Neuronal stem cell (in vitro differentiated cells): Measurements from ENCODE around the gene HNRNPD.

Source experiments
- DNase-seq: peaks from one replicate; pipeline ENCODE4 v3.0.0-alpha.2; 2013; ENCODE audit warnings: low spot score
- H2AFZ ChIP-seq: one replicate; pipeline ENCODE4 v1.6.1; 2013; ENCODE audit warnings: mild to moderate bottlenecking, low read length, inconsistent platforms
- H2AK5ac ChIP-seq: 2 replicates; pipeline ENCODE4 v1.6.1; 2013; ENCODE audit warnings: low read depth, mild to moderate bottlenecking, inconsistent platforms, low read length, moderate library complexity, mixed read lengths
- H2BK120ac ChIP-seq: 2 replicates; pipeline ENCODE4 v1.6.1; 2013; ENCODE audit warnings: low read depth, mild to moderate bottlenecking, inconsistent platforms, low read length, moderate library complexity, mixed read lengths
- H2BK12ac ChIP-seq: one replicate; pipeline ENCODE4 v1.6.1; 2013; ENCODE audit warnings: low read length, inconsistent platforms
- H2BK15ac ChIP-seq: 2 replicates; pipeline ENCODE4 v1.6.1; 2013; ENCODE audit warnings: mild to moderate bottlenecking, low read length, inconsistent platforms, mixed read lengths
- H2BK5ac ChIP-seq: one replicate; pipeline ENCODE4 v1.6.1; 2013; ENCODE audit warnings: inconsistent platforms, mild to moderate bottlenecking, low read length, moderate library complexity
- H3K14ac ChIP-seq: one replicate; pipeline ENCODE4 v1.6.1; 2013; ENCODE audit warnings: low read length, inconsistent platforms
- H3K18ac ChIP-seq: 2 replicates; pipeline ENCODE4 v1.6.1; 2013; ENCODE audit warnings: low read length, inconsistent platforms
- H3K23ac ChIP-seq: 2 replicates; pipeline ENCODE4 v1.6.1; 2013; ENCODE audit warnings: low read depth, mild to moderate bottlenecking, mixed read lengths, low read length, inconsistent platforms; ENCODE audit not compliant: poor library complexity
- H3K27ac ChIP-seq: replicated peaks from 3 replicates; pipeline ENCODE4 v1.5.1; 2013; ENCODE audit warnings: low read length, inconsistent platforms
- H3K27me3 ChIP-seq, 3 experiments: 2 replicates each; pipeline ENCODE4 v1.6.1; 2013; ENCODE audit warnings: low read length in 3 of 3, mild to moderate bottlenecking in 2 of 3, inconsistent platforms in 1 of 3, low read depth in 1 of 3, mixed read lengths in 1 of 3, moderate library complexity in 1 of 3; ENCODE audit not compliant: control insufficient read depth in 3 of 3, insufficient read depth in 3 of 3
- H3K36me3 ChIP-seq, 2 donors: replicated peaks in 1 of 2; 2 replicates each; pipeline ENCODE4 v1.6.1; 2013; ENCODE audit warnings: low read length in 2 of 2; ENCODE audit not compliant: control insufficient read depth in 2 of 2, insufficient read depth in 2 of 2
- H3K4ac ChIP-seq: 2 replicates; pipeline ENCODE4 v1.6.1; 2013; ENCODE audit warnings: inconsistent platforms, mild to moderate bottlenecking, low read length, moderate library complexity
- H3K4me1 ChIP-seq, 2 donors: 1 replicate in 1 of 2; 2 replicates in 1 of 2; pipeline ENCODE4 v1.6.1; 2013; ENCODE audit warnings: low read length in 2 of 2, low read depth in 1 of 2; ENCODE audit not compliant: control insufficient read depth in 2 of 2, insufficient read depth in 1 of 2
- H3K4me2 ChIP-seq: one replicate; pipeline ENCODE4 v1.6.1; 2013; ENCODE audit warnings: mild to moderate bottlenecking, low read length, inconsistent platforms; ENCODE audit not compliant: insufficient read depth, poor library complexity, severe bottlenecking
- H3K4me3 ChIP-seq, 2 donors: 2 replicates each; pipeline ENCODE4 v1.5.1; 2013; ENCODE audit warnings: low read length in 2 of 2, mild to moderate bottlenecking in 2 of 2, inconsistent platforms in 1 of 2, moderate library complexity in 1 of 2
- H3K79me1 ChIP-seq: one replicate; pipeline ENCODE4 v1.6.1; 2013; ENCODE audit warnings: low read depth, mild to moderate bottlenecking, inconsistent platforms, low read length, moderate library complexity
- H3K9ac ChIP-seq: one replicate; pipeline ENCODE4 v1.6.1; 2013; ENCODE audit warnings: mild to moderate bottlenecking, low read depth, low read length, inconsistent platforms; ENCODE audit not compliant: poor library complexity
- H3K9me3 ChIP-seq, 2 donors: replicated peaks in 1 of 2; 2 replicates each; pipeline versions ENCODE3 to v1.6.1; 2013; ENCODE audit warnings: low read length in 2 of 2, mild to moderate bottlenecking in 2 of 2, inconsistent platforms in 1 of 2, low read depth in 1 of 2, mixed read lengths in 1 of 2, moderate library complexity in 1 of 2; ENCODE audit not compliant: control insufficient read depth in 2 of 2, insufficient read depth in 1 of 2
- H4K8ac ChIP-seq: one replicate; pipeline ENCODE4 v1.6.1; 2013; ENCODE audit warnings: low read depth, mild to moderate bottlenecking, inconsistent platforms, low read length, moderate library complexity
- H4K91ac ChIP-seq: one replicate; pipeline ENCODE4 v1.6.1; 2013; ENCODE audit warnings: low read length, low read depth, mild to moderate bottlenecking, inconsistent platforms; ENCODE audit not compliant: poor library complexity
- WGBS, 2 donors: extraction: QIAGEN DNeasy Blood & Tissue Kit; methylation state at CpG; one replicate each; pipeline ENCODE4 v1.1.7; 2013; ENCODE audit warnings: missing lambda C conversion rate in 2 of 2, mixed read lengths in 1 of 2; ENCODE audit not compliant: insufficient read length in 2 of 2, insufficient replicate concordance in 1 of 2; ENCODE audit errors: extremely low coverage in 2 of 2; 5-methylcytosine and 5-hydroxymethylcytosine counted together

Gene HNRNPD

DNA sequence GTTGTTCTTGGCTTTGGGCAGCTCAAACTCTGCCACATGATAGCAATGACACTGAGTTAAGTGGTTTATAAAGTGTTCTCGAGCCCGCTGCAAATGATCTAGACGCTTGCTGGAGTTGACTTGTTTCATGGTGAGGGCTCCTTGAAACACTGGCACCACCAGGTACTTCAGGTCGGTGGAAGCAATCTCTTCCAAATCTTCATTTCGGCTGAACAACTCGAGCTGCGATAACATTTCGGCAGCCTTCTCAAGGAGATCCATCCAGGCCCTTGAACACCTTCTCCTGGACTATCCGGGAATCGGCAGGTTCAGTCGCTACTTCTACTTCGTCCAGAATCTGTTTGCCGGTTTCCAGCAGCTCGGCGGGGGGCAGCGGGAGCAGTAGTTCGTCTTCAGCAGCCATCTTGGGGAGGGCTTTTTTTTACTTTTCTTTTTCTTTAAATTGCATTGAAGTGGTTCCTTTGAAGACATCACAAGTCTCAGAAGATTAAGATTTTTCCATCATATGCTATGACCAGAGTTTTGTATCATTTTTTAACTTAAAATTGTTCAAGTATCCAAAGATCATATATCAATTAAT, 28.5 kb upstream of the HNRNPD start:
- H3K9me3 ChIP-seq: no peaks in the 10 kb centered on the region
- no peak overlapping the region for H4K91ac ChIP-seq
- no peak for DNase-seq
- H2BK12ac ChIP-seq: no peak overlapping the region
- no peak overlapping the region for H3K27ac ChIP-seq
- H3K18ac ChIP-seq: no peak overlapping the region
- no peaks in the 10 kb centered on the region for H3K36me3 ChIP-seq
- no CpG with 5 or more reads among the region's 17 CpGs for WGBS, 2 donors
- no peak overlapping the region for H3K23ac ChIP-seq
- no peaks in the 10 kb centered on the region for H3K4me1 ChIP-seq
- no peak overlapping the region for H2BK15ac ChIP-seq
- H2AFZ ChIP-seq: peak overlapping the region; percentile 63
- H2AK5ac ChIP-seq: no peak overlapping the region
- peak overlapping the region; percentile 89 for H3K14ac ChIP-seq
- no peak overlapping the region for H4K8ac ChIP-seq
- H3K4ac ChIP-seq: no peak overlapping the region
- no peaks in the 10 kb centered on the region for H3K79me1 ChIP-seq
- no peak overlapping the region for H3K4me3 ChIP-seq
- no peak overlapping the region for H3K4me2 ChIP-seq
- H2BK120ac ChIP-seq: no peak overlapping the region
- H3K9ac ChIP-seq: no peak overlapping the region
- no peaks in the 10 kb centered on the region for H3K27me3 ChIP-seq
- no peak overlapping the region for H2BK5ac ChIP-seq

DNA sequence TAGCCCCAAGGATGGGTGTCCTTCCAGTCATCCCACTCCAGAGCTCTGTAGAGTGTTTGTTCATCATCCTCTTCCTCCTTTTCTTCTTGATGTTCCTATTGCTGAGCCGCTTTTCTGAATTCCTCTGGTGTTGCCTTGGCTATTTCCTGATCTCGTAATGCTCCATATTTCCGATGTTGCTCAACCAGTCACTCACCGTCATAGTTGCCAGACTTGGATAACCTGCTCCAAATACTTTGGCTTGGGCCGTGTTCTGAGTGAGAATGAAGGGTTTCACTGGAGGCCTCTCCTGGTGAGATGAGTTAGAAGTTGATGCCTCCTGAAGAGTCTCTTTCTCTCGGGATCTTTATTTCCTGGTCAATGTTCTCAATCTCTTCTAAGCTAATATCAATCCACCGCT, 27.8 kb upstream of the HNRNPD start:
- Histone ChIP-seq H3K27ac (no peak overlapping the region), H3K9me3 (no peaks in the 10 kb centered on the region), H3K4me3 (no peak overlapping the region), H3K23ac (no peak overlapping the region), H3K36me3 (no peaks in the 10 kb centered on the region), H2BK15ac (no peak overlapping the region), H2AK5ac (no peak overlapping the region), H3K9ac (no peak overlapping the region), H4K8ac (no peak overlapping the region), H3K14ac (no peak overlapping the region), H3K4ac (no peak overlapping the region), H3K79me1 (no peaks in the 10 kb centered on the region), H4K91ac (no peak overlapping the region), H3K27me3 (no peaks in the 10 kb centered on the region), H3K4me2 (no peak overlapping the region), H3K4me1 (no peaks in the 10 kb centered on the region), H2BK120ac (no peak overlapping the region), H2BK12ac (no peak overlapping the region), H2AFZ (no peak overlapping the region), H2BK5ac (no peak overlapping the region), H3K18ac (no peak overlapping the region)
- WGBS, 2 donors: no CpG with 5 or more reads among the region's 7 CpGs
- DNase-seq: no peak

- Histone ChIP-seq H3K9ac (no peak overlapping the region), H3K4ac (no peak overlapping the region), H4K8ac (no peak overlapping the region), H2BK12ac (no peak overlapping the region), H3K27me3 (no peaks in the 10 kb centered on the region), H3K4me1 (no peaks in the 10 kb centered on the region), H2AK5ac (no peak overlapping the region), H3K4me3 (no peak overlapping the region), H3K27ac (no peak overlapping the region), H3K79me1 (no peaks in the 10 kb centered on the region), H4K91ac (no peak overlapping the region), H2BK5ac (no peak overlapping the region), H3K23ac (no peak overlapping the region), H2BK120ac (no peak overlapping the region), H3K4me2 (no peak overlapping the region), H3K14ac (no peak overlapping the region), H3K18ac (no peak overlapping the region), H2AFZ (no peak overlapping the region), H3K36me3 (no peaks in the 10 kb centered on the region), H2BK15ac (no peak overlapping the region), H3K9me3 (no peaks in the 10 kb centered on the region)
- no peak for DNase-seq
- no CpG with 5 or more reads among the region's 1 CpG for WGBS, 2 donors
These were observed 24.5 kb upstream of the HNRNPD start for GRCh38 chr4:82398263-82398662.

- H3K79me1 ChIP-seq: no peaks in the 10 kb centered on the region
- no peaks in the 10 kb centered on the region for H3K27me3 ChIP-seq
- H4K91ac ChIP-seq: no peak overlapping the region
- no peak overlapping the region for H3K14ac ChIP-seq
- no peaks in the 10 kb centered on the region for H3K4me1 ChIP-seq
- no peak overlapping the region for H4K8ac ChIP-seq
- H3K4ac ChIP-seq: no peak overlapping the region
- H2BK120ac ChIP-seq: no peak overlapping the region
- no peak overlapping the region for H3K27ac ChIP-seq
- H3K9me3 ChIP-seq: no peaks in the 10 kb centered on the region
- H3K4me2 ChIP-seq: no peak overlapping the region
- no peak overlapping the region for H2BK15ac ChIP-seq
- no peak overlapping the region for H3K4me3 ChIP-seq
- no peak overlapping the region for H3K23ac ChIP-seq
- WGBS, 2 donors: no CpG with 5 or more reads among the region's 3 CpGs
- no peak overlapping the region for H2BK5ac ChIP-seq
- DNase-seq: no peak
- no peak overlapping the region for H2AK5ac ChIP-seq
- H2AFZ ChIP-seq: no peak overlapping the region
- H2BK12ac ChIP-seq: no peak overlapping the region
- no peak overlapping the region for H3K9ac ChIP-seq
- H3K36me3 ChIP-seq: no peaks in the 10 kb centered on the region
- H3K18ac ChIP-seq: no peak overlapping the region
These were observed 23.7 kb upstream of the HNRNPD start for GRCh38 chr4:82397527-82397926.
